ENCODE results near the gene NCKAP1.
"Not testable (repeated sequence)": the region's sequence is repeated elsewhere in the genome, so short reads cannot be mapped to it uniquely, and the experiment has no call there.

NCKAP1 gene

DNA sequence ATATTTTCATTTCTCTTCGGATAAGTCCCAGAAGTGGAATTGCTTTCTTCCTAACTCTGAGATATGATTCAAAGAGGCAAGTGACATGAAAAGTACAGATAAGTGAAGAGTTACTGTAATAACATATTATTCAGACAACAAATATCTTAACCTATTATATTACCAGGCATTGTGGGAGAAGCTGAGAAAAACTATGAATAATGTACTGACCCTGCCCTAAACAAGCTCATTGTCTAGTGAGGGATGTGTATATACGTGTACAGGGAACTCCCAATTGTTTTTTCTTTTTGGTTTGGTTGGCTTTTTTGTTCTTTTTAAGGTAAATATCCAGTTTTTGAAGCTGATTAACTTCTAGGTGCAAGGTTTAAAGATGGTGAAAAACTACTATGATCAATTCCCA lies 26.5 kb downstream of the NCKAP1 start:
- no peak overlapping the region for H3K4me3 ChIP-seq (ENCODE audit: low read depth, low read length)
- DNase-seq (ENCODE audit: low read depth) = no peak

DNA sequence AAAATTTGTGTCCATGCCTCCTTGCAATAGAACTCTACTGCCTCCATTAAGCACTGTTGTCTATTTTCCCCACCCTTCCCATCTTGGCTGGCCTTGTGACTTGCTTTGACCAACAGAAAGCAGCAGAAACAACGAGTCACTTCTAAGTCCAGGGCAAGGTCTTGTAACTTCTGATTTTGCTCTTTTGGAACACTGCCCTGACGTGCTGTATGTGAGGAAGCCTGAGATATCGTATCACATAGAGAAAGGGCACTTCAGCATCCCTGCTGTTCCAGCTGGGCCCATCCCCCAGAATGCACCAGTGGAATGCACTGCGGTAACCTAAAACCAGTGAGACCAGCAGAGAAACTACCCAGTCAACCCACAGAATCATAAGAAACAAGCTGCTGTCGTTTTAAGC lies 28.1 kb downstream of the NCKAP1 start:
- no peak overlapping the region for H3K4me3 ChIP-seq (ENCODE audit: low read depth, low read length)
- peak; percentile 39 for DNase-seq (ENCODE audit: low read depth)

DNA sequence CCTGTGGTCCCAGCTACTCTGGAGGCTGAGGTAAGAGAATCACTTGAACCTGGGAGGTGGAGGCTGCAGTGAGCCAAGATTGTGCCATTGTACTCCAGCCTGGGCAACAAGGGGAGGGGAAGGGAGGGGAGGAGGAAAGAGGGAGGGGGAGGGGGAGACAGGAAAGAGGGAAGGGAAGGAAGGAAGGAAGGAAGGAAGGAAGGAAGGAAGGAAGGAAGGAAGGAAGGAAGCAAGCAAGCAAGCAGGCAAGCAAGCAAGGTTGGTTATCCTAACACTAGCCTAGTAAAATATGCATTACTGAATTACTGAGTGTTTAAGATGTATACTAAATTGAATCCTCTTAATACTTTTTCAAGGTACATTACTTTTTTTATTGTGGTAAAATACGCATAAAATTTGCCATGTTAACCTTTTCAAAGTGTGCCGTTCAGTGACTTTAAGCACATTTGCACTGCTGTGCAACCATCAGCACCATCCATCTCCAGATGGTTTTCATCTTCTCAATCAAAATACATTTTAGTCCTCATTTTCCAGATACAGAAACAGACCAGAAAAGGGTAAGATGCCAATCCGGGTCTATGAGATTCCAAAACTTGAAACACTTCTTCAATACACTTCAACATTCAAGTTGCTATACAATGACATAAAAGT lies 28.9 kb downstream of the NCKAP1 start:
- no peak for DNase-seq (ENCODE audit: low read depth)

DNA sequence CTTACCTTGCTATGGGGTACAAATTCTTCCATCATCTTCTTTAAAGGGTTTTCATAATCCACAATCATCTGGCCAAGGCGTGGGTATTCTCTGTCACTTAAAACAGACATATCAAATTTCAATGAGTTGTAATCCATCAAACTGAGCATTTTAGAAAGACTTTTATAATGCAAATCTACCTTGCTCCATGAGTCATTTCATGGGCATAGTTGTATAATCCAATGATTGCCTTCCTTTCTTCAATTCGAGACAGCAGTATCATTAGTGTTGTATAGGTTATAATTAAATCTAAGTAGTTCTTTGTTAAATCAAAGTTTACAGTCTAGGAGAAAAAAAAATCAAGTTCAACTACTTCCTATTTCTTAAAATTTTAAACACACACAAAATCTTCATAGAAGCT lies 36.3 kb downstream of the NCKAP1 start:
- no peak overlapping the region for H3K4me3 ChIP-seq (ENCODE audit: low read depth, low read length)
- DNase-seq (ENCODE audit: low read depth) = no peak

More for the DNA sequence above, 28.9 kb downstream of the NCKAP1 start:
- no peak overlapping the region for H3K4me3 ChIP-seq (ENCODE audit: low read depth, low read length)

DNA sequence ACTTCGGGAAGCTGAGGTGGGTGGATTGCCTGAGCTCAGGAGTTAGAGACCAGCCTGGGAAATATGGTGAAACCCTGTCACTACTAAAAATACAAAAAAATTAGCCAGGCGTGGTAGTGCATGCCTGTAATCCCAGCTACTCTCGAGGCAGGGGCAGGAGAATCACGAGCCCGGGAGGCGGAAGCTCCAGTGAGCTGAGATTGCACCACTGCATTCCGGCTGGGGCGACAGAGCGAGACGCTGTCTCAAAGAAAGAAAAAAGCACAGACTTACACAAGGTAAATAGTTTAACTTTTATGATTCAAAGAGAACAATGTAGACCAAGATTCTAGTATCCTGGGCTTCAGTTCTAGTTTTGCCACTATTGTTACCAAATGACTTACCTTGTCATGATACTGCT lies 37.4 kb downstream of the NCKAP1 start:
- H3K4me3 ChIP-seq (ENCODE audit: low read depth, low read length) = no peak overlapping the region
- DNase-seq (ENCODE audit: low read depth) = no peak

DNA sequence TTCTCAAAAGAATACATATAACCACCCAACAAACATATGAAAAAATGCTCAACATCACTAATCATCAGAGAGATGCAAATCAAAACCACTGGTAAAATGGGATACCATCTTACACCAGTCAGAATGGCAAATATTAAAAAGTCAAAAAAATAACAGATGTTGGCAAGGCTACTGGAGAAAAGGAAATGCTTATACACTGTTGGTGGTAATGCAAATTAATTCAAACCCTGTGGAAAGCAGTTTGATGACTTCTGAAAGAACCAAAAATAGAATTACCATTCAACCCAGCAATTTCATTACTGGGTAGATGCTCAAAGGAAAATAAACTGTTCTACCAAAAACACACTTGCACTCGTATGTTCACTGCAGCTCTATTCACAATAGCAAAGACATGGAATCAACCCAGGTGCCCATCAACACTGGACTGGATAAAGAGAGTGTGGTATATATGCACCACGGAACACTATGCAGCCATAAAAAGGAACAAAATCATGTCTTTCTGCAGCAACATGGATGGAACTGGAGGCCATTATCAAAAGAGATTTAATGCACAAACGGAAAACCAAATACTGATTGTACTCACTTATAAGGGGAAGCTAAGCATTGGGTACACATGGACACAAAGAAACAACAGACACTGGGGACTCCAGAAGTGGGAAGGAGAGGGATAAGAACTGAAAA lies 38.8 kb downstream of the NCKAP1 start:
- no peak overlapping the region for H3K4me3 ChIP-seq (ENCODE audit: low read depth, low read length)
- DNase-seq (ENCODE audit: low read depth) = no peak

DNA sequence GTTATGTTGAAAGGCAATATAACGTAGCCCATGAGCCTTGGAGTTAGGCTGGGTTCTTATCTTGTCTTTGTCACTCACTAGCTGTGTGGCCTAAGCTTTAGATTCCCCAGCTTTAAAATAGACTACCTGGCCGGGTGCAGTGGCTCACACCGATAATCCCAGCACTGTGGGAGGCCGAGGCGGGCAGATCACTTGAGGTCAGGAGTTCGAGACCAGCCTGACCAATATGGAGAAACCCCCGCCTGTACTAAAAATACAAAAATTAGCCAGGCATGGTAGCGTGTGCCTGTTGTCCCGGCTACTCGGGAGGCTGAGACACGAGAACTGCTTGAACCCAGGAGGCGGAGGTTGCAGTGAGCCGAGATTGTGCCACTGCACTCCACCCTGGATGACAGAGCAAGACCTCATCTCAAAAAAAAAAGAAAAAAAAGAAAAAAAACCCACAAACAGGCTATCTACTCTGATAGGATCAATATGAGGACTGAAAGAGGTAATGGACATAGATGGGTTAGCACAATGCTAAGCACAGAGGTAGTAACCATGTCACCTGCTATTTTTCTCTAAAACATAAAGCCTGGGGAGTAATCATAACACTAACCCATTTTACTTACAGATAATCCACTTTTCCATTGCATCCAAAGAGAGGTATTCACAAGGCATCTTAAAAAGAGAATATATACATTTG lies 43.9 kb downstream of the NCKAP1 start:
- DNase-seq (ENCODE audit: low read depth) = no peak
- H3K4me3 ChIP-seq (ENCODE audit: low read depth, low read length) = no peak overlapping the region

DNA sequence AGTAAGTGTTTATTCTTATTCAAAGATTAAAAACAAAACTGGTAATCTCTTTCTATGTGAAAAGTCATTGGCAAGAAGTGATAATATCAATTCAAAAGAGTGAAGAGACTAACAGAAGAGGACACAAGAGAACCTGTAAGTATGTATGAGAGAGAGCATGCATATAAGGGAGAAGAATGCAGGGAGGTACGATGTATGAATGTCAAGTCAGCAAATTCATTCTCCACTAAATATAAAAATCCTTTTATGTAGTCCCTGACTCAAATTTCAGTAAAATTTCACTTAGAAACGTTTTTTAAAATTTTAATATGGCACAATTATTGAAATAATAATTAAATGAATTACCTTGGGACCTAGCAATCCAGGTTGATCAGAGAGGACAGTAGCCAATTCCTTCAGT lies 55.3 kb downstream of the NCKAP1 start:
- DNase-seq (ENCODE audit: low read depth) = no peak

DNA sequence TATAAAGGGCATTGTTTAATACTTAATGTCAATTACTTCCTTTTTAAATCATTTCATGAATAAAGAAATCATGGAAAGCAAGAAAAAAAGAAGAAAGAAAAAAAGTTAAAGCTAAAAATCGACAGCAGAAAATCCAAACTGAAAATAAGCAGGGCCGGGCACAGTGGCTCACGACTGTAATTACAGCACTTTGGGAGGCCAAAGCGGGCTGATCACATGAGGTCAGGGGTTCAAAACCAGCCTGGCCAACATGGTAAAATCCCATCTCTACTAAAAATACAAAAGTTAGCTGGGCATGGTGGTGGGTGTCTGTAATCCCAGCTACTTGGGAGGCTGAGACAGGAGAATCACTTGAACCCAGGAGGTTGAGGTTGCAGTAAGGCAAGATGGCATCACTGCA lies 56.8 kb downstream of the NCKAP1 start:
- DNase-seq (ENCODE audit: low read depth); H3K4me3 ChIP-seq (ENCODE audit: low read depth, low read length): not testable (repeated sequence)

More for the DNA sequence above, 55.3 kb downstream of the NCKAP1 start:
- H3K4me3 ChIP-seq (ENCODE audit: low read depth, low read length) = no peak overlapping the region

DNA sequence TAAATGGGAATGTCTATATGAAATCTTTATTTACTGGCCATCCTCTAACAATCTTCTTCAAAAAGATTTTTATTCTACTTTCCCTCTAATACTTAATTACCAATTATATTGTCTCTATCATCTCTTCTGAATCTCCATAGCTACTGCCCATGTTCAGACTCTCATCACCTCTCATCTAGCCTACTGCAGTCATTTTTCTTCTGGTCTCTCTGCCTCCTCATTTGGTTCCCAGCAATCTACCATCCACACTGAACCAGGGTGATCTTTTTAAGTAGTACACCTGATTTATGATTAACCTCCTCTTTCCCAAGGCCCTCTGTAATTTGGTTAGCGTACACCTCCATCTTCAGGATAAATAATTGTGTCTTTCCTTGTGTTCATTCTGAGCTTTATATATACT lies 57.6 kb downstream of the NCKAP1 start:
- H3K4me3 ChIP-seq (ENCODE audit: low read depth, low read length) = no peak overlapping the region
- DNase-seq (ENCODE audit: low read depth) = no peak

DNA sequence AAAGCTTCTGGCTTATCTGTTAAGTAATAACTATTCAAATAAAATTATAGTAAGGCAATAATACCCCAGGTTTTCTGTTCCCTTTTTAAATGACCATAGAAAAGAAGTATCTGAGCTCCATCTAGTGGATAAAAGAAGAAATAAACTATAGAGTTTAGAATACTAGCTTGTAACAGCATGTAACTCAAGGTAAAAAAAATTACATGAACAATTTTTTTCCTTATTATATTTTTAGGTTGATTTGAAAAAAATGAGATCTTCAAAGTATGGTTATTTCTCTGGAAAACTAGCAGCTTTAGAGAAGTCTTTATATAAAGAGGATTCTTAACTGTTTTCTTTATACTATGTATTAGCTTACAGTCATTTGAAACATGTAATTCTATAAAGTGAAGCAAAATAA lies 58.1 kb downstream of the NCKAP1 start:
- peak; percentile 7 for DNase-seq (ENCODE audit: low read depth)
- no peak overlapping the region for H3K4me3 ChIP-seq (ENCODE audit: low read depth, low read length)

DNA sequence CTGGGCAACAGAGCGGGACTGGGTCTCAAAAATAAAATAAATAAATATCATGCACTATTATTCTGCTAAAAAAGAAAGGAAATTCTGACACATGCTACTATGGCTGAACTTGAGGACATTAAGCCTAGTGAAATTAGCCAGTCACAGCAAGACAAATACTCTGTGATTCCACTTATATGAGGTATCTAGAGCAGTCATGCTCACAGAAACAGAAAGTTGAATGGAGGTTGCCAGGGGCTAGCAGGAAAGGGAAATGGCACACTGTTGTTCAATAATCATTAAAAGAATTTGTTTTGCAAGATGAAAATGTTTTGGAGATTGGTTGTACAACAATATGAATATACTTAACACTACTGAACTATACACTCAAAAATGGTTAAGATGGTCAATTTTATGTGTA lies 60.8 kb downstream of the NCKAP1 start:
- no peak for DNase-seq (ENCODE audit: low read depth)
- H3K4me3 ChIP-seq (ENCODE audit: low read depth, low read length) = no peak overlapping the region

DNA sequence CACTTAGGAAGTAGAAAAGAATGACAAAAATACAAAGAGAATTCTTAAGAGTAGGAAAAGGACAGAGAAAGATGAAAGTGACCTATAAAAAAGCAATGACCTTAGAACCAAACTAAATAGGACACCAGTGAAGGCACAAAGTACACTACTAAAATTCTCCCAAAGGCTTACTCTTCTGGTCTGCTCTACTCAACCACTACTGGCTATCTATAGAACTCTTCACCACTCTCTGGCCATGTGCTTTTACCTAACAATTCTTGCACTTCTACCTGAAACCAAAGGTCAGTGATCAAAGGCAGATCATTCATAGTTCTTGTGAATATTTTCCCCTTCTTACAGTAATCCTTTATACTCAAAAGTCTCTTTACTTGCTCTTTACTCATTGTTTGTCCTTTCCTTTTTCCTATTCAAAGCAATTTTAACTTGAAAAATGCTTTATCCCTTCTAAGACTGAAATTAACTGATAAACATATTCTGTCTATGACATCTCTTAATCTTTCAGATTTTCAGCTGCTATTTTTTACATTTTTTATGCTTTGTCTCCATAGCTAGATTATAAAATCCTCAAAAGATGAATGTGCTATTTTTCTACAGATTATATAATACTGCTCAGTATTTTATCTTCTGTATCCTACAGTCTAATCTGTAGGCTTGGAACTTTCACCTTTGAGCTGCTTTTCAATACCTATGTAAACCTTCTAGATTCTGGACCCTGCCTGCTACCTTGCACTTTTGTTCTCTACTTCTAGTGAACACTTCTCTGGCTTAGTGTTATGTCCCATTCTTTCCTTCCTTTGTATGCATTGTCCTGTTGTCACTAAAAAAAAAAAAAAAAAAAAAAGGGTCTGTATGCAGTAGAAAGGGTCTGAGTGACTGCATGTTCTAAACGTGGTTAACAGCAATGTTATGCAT lies 64.6 kb downstream of the NCKAP1 start:
- no peak for DNase-seq (ENCODE audit: low read depth)

DNA sequence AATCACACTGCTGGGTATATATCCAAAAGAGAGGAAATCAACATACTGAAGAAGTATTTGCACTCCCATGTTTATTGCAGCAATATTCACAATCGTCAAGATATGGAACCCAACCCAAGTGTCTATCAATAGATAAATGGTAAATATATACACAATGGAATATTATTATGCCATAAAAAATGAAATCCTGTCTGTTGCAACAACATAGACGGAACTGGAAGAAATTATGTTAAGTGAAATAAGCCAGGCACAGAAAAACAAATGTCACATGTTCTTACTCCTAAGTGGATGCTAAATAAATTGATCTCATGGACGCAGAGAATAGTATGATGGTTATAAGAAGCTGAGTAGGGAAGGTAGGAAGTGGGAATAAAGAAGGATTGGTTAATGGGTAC lies 65.7 kb downstream of the NCKAP1 start:
- H3K4me3 ChIP-seq (ENCODE audit: low read depth, low read length) = no peak overlapping the region
- no peak for DNase-seq (ENCODE audit: low read depth)

More for the DNA sequence above, 64.6 kb downstream of the NCKAP1 start:
- H3K4me3 ChIP-seq (ENCODE audit: low read depth, low read length) = no peak overlapping the region

DNA sequence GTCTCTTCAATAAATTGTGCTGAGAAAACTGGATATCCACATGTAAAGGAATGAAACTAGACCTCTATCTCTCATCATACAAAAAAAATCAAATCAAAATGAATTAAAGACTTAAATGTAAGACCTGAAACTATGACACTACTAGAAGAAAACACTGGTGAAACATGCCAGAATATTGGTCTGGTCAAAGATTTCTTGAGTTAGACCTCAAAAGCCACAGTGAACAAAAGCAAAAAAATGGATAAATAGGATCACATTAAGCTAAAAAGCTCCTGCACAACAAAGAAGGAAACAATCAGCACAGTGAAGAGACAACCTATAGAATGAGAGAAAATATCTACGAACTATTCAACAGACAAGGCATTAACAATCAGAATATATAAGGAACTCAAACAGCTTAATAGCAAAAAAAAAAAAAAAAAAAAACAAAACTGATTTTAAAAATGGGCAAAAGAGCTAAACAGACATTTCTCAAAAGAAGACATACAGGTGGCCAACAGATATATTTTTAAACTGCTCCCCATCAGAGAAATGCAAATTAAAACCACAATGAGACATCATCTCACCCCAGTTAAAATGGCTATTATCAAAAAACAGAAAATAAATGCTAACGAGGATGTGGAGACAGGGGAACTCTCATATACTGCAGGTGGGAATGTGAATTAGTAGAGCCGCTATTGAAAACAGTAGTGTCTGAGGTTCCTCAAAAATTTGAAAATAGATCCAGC lies 66.3 kb downstream of the NCKAP1 start:
- DNase-seq (ENCODE audit: low read depth) = no peak
- H3K4me3 ChIP-seq (ENCODE audit: low read depth, low read length) = no peak overlapping the region

DNA sequence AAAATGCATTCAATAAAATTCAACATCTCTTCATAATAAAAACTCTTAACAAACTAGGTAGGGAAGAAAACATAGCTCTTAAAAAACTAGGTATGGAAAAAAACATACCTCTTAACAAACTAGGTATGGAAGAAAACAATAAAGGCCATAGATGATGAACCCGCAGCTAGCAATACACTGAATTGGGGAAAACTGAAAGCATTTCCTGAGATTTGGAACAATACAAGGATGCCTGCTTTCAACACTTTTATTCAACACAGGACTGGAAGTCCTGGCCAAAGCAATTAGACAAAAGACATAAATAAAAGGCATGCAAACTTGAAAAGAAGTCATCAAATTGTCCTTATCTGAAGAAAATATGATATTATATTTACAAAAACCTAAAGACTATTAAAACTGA lies 67.8 kb downstream of the NCKAP1 start:
- no peak overlapping the region for H3K4me3 ChIP-seq (ENCODE audit: low read depth, low read length)
- no peak for DNase-seq (ENCODE audit: low read depth)

DNA sequence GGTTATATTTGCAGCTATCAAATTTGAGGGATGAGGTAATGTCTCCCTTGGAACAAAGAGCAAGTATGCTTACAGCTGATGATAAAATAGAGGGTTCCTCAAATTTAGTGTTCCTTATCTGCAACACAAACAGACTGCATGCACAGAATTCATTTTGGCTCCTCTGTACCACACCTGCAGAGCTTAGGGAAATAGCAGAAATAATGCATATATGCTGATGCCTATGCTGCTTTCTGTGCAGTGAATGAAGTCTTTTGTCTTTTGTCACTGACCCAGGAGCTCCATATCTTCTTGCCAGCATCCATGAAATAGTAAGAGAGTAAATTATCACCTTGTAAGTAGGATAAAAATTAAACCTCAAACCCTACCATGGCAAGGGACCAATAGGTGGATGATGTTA lies 69.8 kb downstream of the NCKAP1 start:
- no peak overlapping the region for H3K4me3 ChIP-seq (ENCODE audit: low read depth, low read length)
- DNase-seq (ENCODE audit: low read depth) = no peak

DNA sequence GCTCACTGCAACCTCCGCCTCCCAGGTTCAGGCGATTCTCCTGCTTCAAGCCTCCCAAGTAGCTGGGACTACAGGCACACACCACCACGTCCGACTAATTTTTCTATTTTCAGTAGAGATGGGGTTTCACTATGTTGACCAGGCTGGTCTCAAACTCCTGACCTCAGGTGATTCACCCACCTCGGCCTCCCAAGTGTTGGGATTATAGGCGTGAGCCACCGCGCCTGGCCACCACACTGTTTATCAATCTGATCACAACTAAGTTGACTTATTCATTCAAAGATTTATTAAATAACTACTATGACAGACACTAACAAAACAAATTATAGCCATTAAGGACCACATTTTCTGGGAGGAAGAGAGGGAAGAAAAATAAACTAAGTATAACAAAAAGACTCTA lies 71.9 kb downstream of the NCKAP1 start:
- H3K4me3 ChIP-seq (ENCODE audit: low read depth, low read length); DNase-seq (ENCODE audit: low read depth): not testable (repeated sequence)

DNA sequence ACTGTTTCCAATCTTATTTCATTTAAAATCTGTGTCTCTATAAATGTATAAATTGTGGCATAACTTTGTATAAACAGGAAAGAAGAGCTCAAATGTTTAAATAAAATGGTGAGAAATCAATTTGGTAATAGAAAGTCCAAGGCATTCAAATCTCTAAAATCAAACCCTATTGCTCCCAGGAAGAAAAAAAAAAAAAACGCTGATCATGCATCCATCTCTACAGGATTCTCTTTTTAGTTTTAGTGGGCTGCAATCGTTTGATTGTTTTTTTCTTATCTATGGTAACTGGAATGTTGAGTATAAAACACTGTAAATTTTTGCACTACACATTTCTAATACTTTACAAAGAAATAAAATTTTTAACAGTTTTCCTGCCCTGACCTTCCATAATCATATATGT lies 75.6 kb downstream of the NCKAP1 start:
- no peak for DNase-seq (ENCODE audit: low read depth)
- H3K4me3 ChIP-seq (ENCODE audit: low read depth, low read length) = no peak overlapping the region
